Lower lobe of right lung (tissue), 2 donors: ENCODE data around the gene WDR19. TPM values are rescaled to one million over a fixed set of nuclear protein-coding genes. Genes with fewer than 3 reads are reported as not detected.
"Not testable (repeated sequence)": the region's sequence is repeated elsewhere in the genome, so short reads cannot be mapped to it uniquely, and the experiment has no call there.

Experiments used
- ATAC-seq, 2 donors: fragments of 200-7000 bp; cut with Tn5 transposase; one replicate each; pipeline ENCODE4 v1.9.1; 2020 to 2022; ENCODE audit warnings: mild to moderate bottlenecking in 2 of 2, moderate library complexity in 2 of 2
- DNase-seq: peaks from one replicate; pipeline ENCODE4 v3.0.0-alpha.2; 2020
- H3K27ac ChIP-seq: fragments of 200-600 bp; one replicate; pipeline ENCODE4 v1.8.0; 2022
- H3K27me3 ChIP-seq: fragments of 200-600 bp; one replicate; pipeline ENCODE4 v1.8.0; 2022; ENCODE audit warnings: low read depth
- H3K36me3 ChIP-seq: fragments of 200-600 bp; one replicate; pipeline ENCODE4 v1.8.0; 2022; ENCODE audit warnings: mild to moderate bottlenecking
- H3K4me1 ChIP-seq: fragments of 200-600 bp; one replicate; pipeline ENCODE4 v1.8.0; 2022
- H3K4me3 ChIP-seq: fragments of 200-600 bp; one replicate; pipeline ENCODE4 v1.8.0; 2022; ENCODE audit warnings: mild to moderate bottlenecking
- H3K9me3 ChIP-seq: fragments of 200-600 bp; one replicate; pipeline ENCODE4 v1.8.0; 2022
- CTCF ChIP-seq: fragments of 200-600 bp; IDR thresholded peaks from one replicate; pipeline ENCODE4 v1.8.0; 2022; ENCODE audit warnings: antibody characterized with exemption, mild to moderate bottlenecking
- intact Hi-C: fragments of 100-400 bp; cut with DNase I; formaldehyde crosslinking; loops from one replicate; pipeline ENCODE4 v1.11.0; 2022
- total RNA-seq: library from RNA; stranded (reverse); fragmentation: NEBNext Ultra II Directional; extraction: Animal tissue kit (Norgen Biotek cat#: 25700); gene quantifications from one replicate; pipeline ENCODE4 v1.2.1, GENCODE V29; 2021
- donor health status: DM: no; HTN: yes; CAD: no; lungs with severe emphysema.

The WDR19 gene
- total RNA-seq, 1 donor from 2014 or later: 40.1 TPM

GRCh38 chr4:39274503-39274902 lies 92.2 kb downstream of the WDR19 start:
- H3K4me1 ChIP-seq: no peaks in the 10 kb centered on the region
- ATAC-seq (no peak), DNase-seq (no peak)
- no peaks in the 10 kb centered on the region for H3K27me3 ChIP-seq
- H3K9me3 ChIP-seq: no peaks in the 10 kb centered on the region
- H3K27ac ChIP-seq: no peak overlapping the region
- H3K36me3 ChIP-seq: peaks cover 95% of the 10 kb centered on the region
- H3K4me3 ChIP-seq: no peak overlapping the region
- intact Hi-C loops: no loop called here
- TF ChIP-seq CTCF: no peak

GRCh38 chr4:39277661-39278060 lies 95.3 kb downstream of the WDR19 start:
- H3K4me1 ChIP-seq, H3K27me3 ChIP-seq, H3K4me3 ChIP-seq, DNase-seq, H3K27ac ChIP-seq, intact Hi-C loops, ATAC-seq, H3K9me3 ChIP-seq: not testable (repeated sequence)
- peaks cover 81% of the 10 kb centered on the region for H3K36me3 ChIP-seq

- H3K4me1 ChIP-seq: no peaks in the 10 kb centered on the region
- peaks cover 73% of the 10 kb centered on the region for H3K36me3 ChIP-seq
- no peak for ATAC-seq
- no peaks in the 10 kb centered on the region for H3K9me3 ChIP-seq
- no peak for TF ChIP-seq CTCF
- H3K27ac ChIP-seq: no peak overlapping the region
- intact Hi-C loops: no loop called here
- no peak for DNase-seq
- H3K4me3 ChIP-seq: no peak overlapping the region
- H3K27me3 ChIP-seq: no peaks in the 10 kb centered on the region
Measured at GRCh38 chr4:39278476-39278875, 96.1 kb downstream of the WDR19 start.

- Histone ChIP-seq H3K36me3 (peaks cover 65% of the 10 kb centered on the region), H3K9me3 (no peaks in the 10 kb centered on the region), H3K4me3 (no peak overlapping the region), H3K27ac (no peak overlapping the region), H3K27me3 (no peaks in the 10 kb centered on the region), H3K4me1 (no peaks in the 10 kb centered on the region)
- intact Hi-C loops: no loop called here
- DNase-seq: no peak
- ATAC-seq: no peak
- no peak for TF ChIP-seq CTCF
Measured at GRCh38 chr4:39279416-39279815, 97.1 kb downstream of the WDR19 start.

- H3K4me3 ChIP-seq: no peak overlapping the region
- intact Hi-C loops: no loop called here
- ATAC-seq (no peak), DNase-seq (no peak)
- H3K27ac ChIP-seq: no peak overlapping the region
- no peaks in the 10 kb centered on the region for H3K4me1 ChIP-seq
- no peak for TF ChIP-seq CTCF
- H3K36me3 ChIP-seq: peaks cover 60% of the 10 kb centered on the region
- no peaks in the 10 kb centered on the region for H3K9me3 ChIP-seq
- no peaks in the 10 kb centered on the region for H3K27me3 ChIP-seq
Measured at GRCh38 chr4:39280770-39281169, 98.4 kb downstream of the WDR19 start.

- peaks cover 58% of the 10 kb centered on the region for H3K36me3 ChIP-seq
- no peaks in the 10 kb centered on the region for H3K4me1 ChIP-seq
- no peak overlapping the region for H3K27ac ChIP-seq
Measured at GRCh38 chr4:39285111-39285795, 102.9 kb downstream of the WDR19 start.

More at GRCh38 chr4:39285111-39285795, 102.9 kb downstream of the WDR19 start:
- Histone ChIP-seq H3K9me3 (no peaks in the 10 kb centered on the region), H3K27me3 (no peaks in the 10 kb centered on the region), H3K4me3 (no peak overlapping the region)
- ATAC-seq (no peak), DNase-seq (no peak)
- TF ChIP-seq CTCF: no peak
- intact Hi-C loops: no loop called here
